ELF-1 (cell line): Measurements from ENCODE around the gene OGA.
"Not testable (repeated sequence)": the region's sequence is repeated elsewhere in the genome, so short reads cannot be mapped to it uniquely, and the experiment has no call there.

Experiments
- DNase-seq: peaks from one replicate; pipeline ENCODE4 v3.0.0-alpha.2; 2016; ENCODE audit warnings: low read depth, low spot score

Gene OGA

GRCh38 chr10:101803511-101803910, 14.7 kb downstream of the OGA start:
- DNase-seq: no peak

- DNase-seq: no peak
These were observed 20.7 kb downstream of the OGA start for GRCh38 chr10:101797403-101798059.

GRCh38 chr10:101793526-101793925, 24.7 kb downstream of the OGA start:
- DNase-seq: no peak

GRCh38 chr10:101789686-101790085, 28.6 kb downstream of the OGA start:
- DNase-seq: no peak

GRCh38 chr10:101789231-101789630, 29.0 kb downstream of the OGA start:
- DNase-seq: not testable (repeated sequence)

GRCh38 chr10:101785801-101786200, 32.4 kb downstream of the OGA start:
- DNase-seq: no peak

GRCh38 chr10:101784558-101784957, 33.7 kb downstream of the OGA start:
- DNase-seq: no peak

GRCh38 chr10:101783736-101784118, 34.5 kb downstream of the OGA start:
- no peak for DNase-seq

GRCh38 chr10:101782811-101783735, 35.2 kb downstream of the OGA start, which contains the start of gene NPM3:
NPM3 (minus strand) TSS chr10:101783446; CDS start chr10:101783390, 56 bp downstream.
- peak; percentile 86 for DNase-seq

GRCh38 chr10:101781984-101782810, 36.0 kb downstream of the OGA start:
- no peak for DNase-seq

- no peak for DNase-seq
These were observed 36.6 kb downstream of the OGA start for GRCh38 chr10:101781655-101781983.

GRCh38 chr10:101780818-101781654, 37.2 kb downstream of the OGA start:
- peak; percentile 88 for DNase-seq

GRCh38 chr10:101780187-101780817, 37.9 kb downstream of the OGA start:
- no peak for DNase-seq

- DNase-seq: peak; percentile 95
These were observed 38.6 kb downstream of the OGA start for GRCh38 chr10:101779544-101780186.

GRCh38 chr10:101778781-101779543, 39.3 kb downstream of the OGA start:
- peak; percentile 92 for DNase-seq

GRCh38 chr10:101778151-101778780, 40.0 kb downstream of the OGA start:
- DNase-seq: no peak

- no peak for DNase-seq
These were observed 40.6 kb downstream of the OGA start for GRCh38 chr10:101777619-101778145.

- no peak for DNase-seq
These were observed 42.0 kb downstream of the OGA start for GRCh38 chr10:101776161-101776817.
